PC-3 (cell line): Measurements from ENCODE around the gene UBAC2. TPM values are rescaled to one million over a fixed set of nuclear protein-coding genes. Genes with fewer than 3 reads are reported as not detected.

ENCODE experiments used
- ATAC-seq: fragments of 200-7000 bp; cut with Tn5 transposase; 2 replicates; pipeline ENCODE4 v1.9.1; 2020; ENCODE audit warnings: mild to moderate bottlenecking, moderate library complexity
- BruUV-seq: library from RNA; stranded (reverse); fragments of 400-500 nt; replicated peaks from 2 replicates; lab custom pipeline; 2021; lab: Mats Ljungman, UMichigan
- CTCF ChIA-PET: fragments of 300-600 bp; sonication (Branson Sonifier 250); formaldehyde crosslinking; loops from one replicate; lab custom pipeline; 2022; ENCODE audit warnings: antibody characterized with exemption; lab: Charles Lee
- POLR2A ChIA-PET: fragments of 300-600 bp; sonication (Branson Sonifier 250); formaldehyde crosslinking; loops from one replicate; lab custom pipeline; 2022; ENCODE audit warnings: antibody characterized with exemption; ENCODE audit not compliant: unreplicated experiment; lab: Charles Lee
- DNase-seq: peaks from one replicate; pipeline ENCODE4 v3.0.0-alpha.2; 2015
- H2AFZ ChIP-seq: fragments of 300-600 bp; sonication (generic); 2 replicates; pipeline ENCODE4 v1.6.0; 2016; ENCODE audit warnings: antibody characterized with exemption, low read length
- H3F3A ChIP-seq: fragments of 300-600 bp; sonication (generic); one replicate; pipeline ENCODE4 v1.6.0; 2017; ENCODE audit warnings: antibody characterized with exemption, low read length, control low read depth, mild to moderate bottlenecking; ENCODE audit not compliant: unreplicated experiment
- H3K27ac ChIP-seq: fragments of 300-600 bp; sonication (generic); 2 replicates; pipeline ENCODE4 v1.5.1; 2016; ENCODE audit warnings: mild to moderate bottlenecking, low read length
- H3K27me3 ChIP-seq: fragments of 300-600 bp; sonication (generic); 2 replicates; pipeline ENCODE4 v1.6.1; 2016; ENCODE audit warnings: low read length, mixed read lengths
- H3K36me3 ChIP-seq: fragments of 300-600 bp; sonication (generic); 2 replicates; pipeline ENCODE4 v1.6.1; 2016; ENCODE audit warnings: low read depth, mixed run types, low read length, mixed read lengths
- H3K4me1 ChIP-seq: fragments of 300-600 bp; sonication (generic); 2 replicates; pipeline ENCODE4 v1.5.1; 2016; ENCODE audit warnings: low read length; ENCODE audit not compliant: insufficient read depth
- H3K4me2 ChIP-seq: fragments of 300-600 bp; sonication (generic); 2 replicates; pipeline ENCODE4 v1.6.0; 2016; ENCODE audit warnings: low read length
- H3K4me3 ChIP-seq: fragments of 300-600 bp; sonication (generic); 2 replicates; pipeline ENCODE4 v1.5.1; 2016; ENCODE audit warnings: mild to moderate bottlenecking, low read length, mixed read lengths
- H3K79me2 ChIP-seq: fragments of 300-600 bp; sonication (generic); 2 replicates; pipeline ENCODE4 v1.6.1; 2017; ENCODE audit warnings: low read length, mixed read lengths
- H3K9ac ChIP-seq: fragments of 300-600 bp; sonication (generic); 2 replicates; pipeline ENCODE4 v1.6.0; 2016; ENCODE audit warnings: mild to moderate bottlenecking, low read length
- H3K9me2 ChIP-seq: fragments of 300-600 bp; sonication (generic); replicated peaks from 2 replicates; pipeline ENCODE4 v1.6.1; 2016; ENCODE audit warnings: mixed run types, low read length, mixed read lengths
- H3K9me3 ChIP-seq: fragments of 300-600 bp; sonication (generic); 2 replicates; pipeline ENCODE4 v1.6.1; 2016; ENCODE audit warnings: low read length, mixed read lengths
- H4K20me1 ChIP-seq: fragments of 300-600 bp; sonication (generic); 2 replicates; pipeline ENCODE4 v1.6.1; 2016; ENCODE audit warnings: low read length, mixed read lengths
- EZH2 ChIP-seq: fragments of 300-600 bp; sonication (generic); IDR thresholded peaks from one replicate; pipeline ENCODE4 v1.6.1; 2017; ENCODE audit warnings: antibody characterized with exemption, mild to moderate bottlenecking, low read length; ENCODE audit not compliant: unreplicated experiment
- EZH2phosphoT487 ChIP-seq: fragments of 300-600 bp; sonication (generic); IDR thresholded peaks from 2 replicates; pipeline ENCODE4 v1.6.1; 2018; ENCODE audit warnings: mild to moderate bottlenecking, antibody characterized with exemption, low read length, borderline replicate concordance
- intact Hi-C: fragments of 100-400 bp; cut with micrococcal nuclease; formaldehyde crosslinking; loops from 2 replicates; pipeline ENCODE4 v1.9.0; 2023
- total RNA-seq: library from RNA; depleted of rRNA; stranded (reverse); fragments of >200 nt; gene quantifications from 2 replicates; pipeline ENCODE4 v1.2.3, GENCODE V29; 2014
- TF ChIP-seq, protein P1 (sequence below): fragments of 300-600 bp; sonication (generic); conservative IDR thresholded peaks from 2 replicates; pipeline ENCODE4 v1.5.1; 2017; ENCODE audit warnings: antibody characterized with exemption, low read depth, mild to moderate bottlenecking, low read length

The UBAC2 gene
- total RNA-seq, 1 experiment from 2014 or later = 34.5 TPM

DNA sequence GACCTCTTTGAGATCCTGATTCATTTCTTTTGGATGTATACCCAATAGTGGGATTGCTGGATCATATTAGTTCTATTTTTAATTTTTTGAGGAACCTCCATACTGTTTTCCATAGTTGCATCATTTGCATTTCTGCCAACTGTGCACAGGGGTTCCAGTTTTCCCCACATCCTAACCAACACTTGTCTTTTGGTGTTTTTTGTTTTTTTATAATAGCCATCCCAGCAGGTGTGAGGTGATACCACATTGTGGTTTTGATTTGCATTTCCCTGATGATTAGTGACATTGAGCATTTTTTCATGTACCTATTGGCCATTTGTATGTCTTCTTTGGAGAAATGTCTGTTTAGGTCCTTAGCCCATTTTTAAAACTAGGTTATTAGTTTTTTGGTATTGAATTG is 125.4 kb downstream of the UBAC2 start:
- no peak overlapping the region for H2AFZ ChIP-seq
- BruUV-seq = no TSS peak
- DNase-seq (no peak), ATAC-seq (no peak)
- no peak overlapping the region for H3K27ac ChIP-seq
- ChIA-PET POLR2A (interaction anchor here (0.6 to 0.7 kb wide), 2 partner anchors 271 to 1153 kb away, joined by 3 to 4 read pairs; no protein-coding TSS in a partner anchor), CTCF (interaction anchor here (1.5 kb wide), 1 partner anchor 57 kb away, joined by 3 read pairs; no protein-coding TSS in a partner anchor)
- H3F3A ChIP-seq = no peaks in the 10 kb centered on the region
- H3K9me2 ChIP-seq = no peaks in the 10 kb centered on the region
- H3K27me3 ChIP-seq = no peaks in the 10 kb centered on the region
- H3K36me3 ChIP-seq = 0 out of 2 replicates have a peak, but pooled peaks cover 2% of the 10 kb centered on the region
- intact Hi-C loops = no loop called here
- H3K9me3 ChIP-seq = no peaks in the 10 kb centered on the region
- no peak for TF ChIP-seq EZH2phosphoT487
- TF ChIP-seq, protein P1, sequence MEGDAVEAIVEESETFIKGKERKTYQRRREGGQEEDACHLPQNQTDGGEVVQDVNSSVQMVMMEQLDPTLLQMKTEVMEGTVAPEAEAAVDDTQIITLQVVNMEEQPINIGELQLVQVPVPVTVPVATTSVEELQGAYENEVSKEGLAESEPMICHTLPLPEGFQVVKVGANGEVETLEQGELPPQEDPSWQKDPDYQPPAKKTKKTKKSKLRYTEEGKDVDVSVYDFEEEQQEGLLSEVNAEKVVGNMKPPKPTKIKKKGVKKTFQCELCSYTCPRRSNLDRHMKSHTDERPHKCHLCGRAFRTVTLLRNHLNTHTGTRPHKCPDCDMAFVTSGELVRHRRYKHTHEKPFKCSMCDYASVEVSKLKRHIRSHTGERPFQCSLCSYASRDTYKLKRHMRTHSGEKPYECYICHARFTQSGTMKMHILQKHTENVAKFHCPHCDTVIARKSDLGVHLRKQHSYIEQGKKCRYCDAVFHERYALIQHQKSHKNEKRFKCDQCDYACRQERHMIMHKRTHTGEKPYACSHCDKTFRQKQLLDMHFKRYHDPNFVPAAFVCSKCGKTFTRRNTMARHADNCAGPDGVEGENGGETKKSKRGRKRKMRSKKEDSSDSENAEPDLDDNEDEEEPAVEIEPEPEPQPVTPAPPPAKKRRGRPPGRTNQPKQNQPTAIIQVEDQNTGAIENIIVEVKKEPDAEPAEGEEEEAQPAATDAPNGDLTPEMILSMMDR = no peak
- TF ChIP-seq EZH2 = no peak
- H3K4me1 ChIP-seq = peaks cover 42% of the 10 kb centered on the region
- no peaks in the 10 kb centered on the region for H3K79me2 ChIP-seq
- H3K9ac ChIP-seq = no peak overlapping the region
- no peak overlapping the region for H3K4me2 ChIP-seq
- no peak overlapping the region for H3K4me3 ChIP-seq
- H4K20me1 ChIP-seq = peaks cover 1% of the 10 kb centered on the region; the same call in 1 of the 2 replicates

GRCh38 chr13:99327126-99327525 is 126.5 kb downstream of the UBAC2 start:
- Histone ChIP-seq H2AFZ (no peak overlapping the region), H3K79me2 (no peaks in the 10 kb centered on the region), H3F3A (no peaks in the 10 kb centered on the region), H3K27me3 (no peaks in the 10 kb centered on the region), H3K4me1 (peaks cover 43% of the 10 kb centered on the region), H3K36me3 (0 out of 2 replicates have a peak, but pooled peaks cover 2% of the 10 kb centered on the region), H3K27ac (no peak overlapping the region), H3K9me2 (no peaks in the 10 kb centered on the region), H3K9me3 (no peaks in the 10 kb centered on the region), H3K9ac (no peak overlapping the region), H3K4me3 (no peak overlapping the region), H4K20me1 (peaks cover 6% of the 10 kb centered on the region; the same call in 1 of the 2 replicates), H3K4me2 (no peak overlapping the region)
- DNase-seq = no peak
- BruUV-seq = no TSS peak
- ChIA-PET CTCF (no interaction called here), POLR2A (no interaction called here)
- intact Hi-C loops = no loop called here
- no peak for ATAC-seq
- TF ChIP-seq EZH2phosphoT487 (no peak), EZH2 (no peak)
- TF ChIP-seq, protein P1 = no peak

- Histone ChIP-seq H3K9ac (no peak overlapping the region), H4K20me1 (peaks cover 6% of the 10 kb centered on the region; the same call in 1 of the 2 replicates), H3K4me1 (peaks cover 43% of the 10 kb centered on the region), H2AFZ (no peak overlapping the region), H3K9me3 (no peaks in the 10 kb centered on the region), H3K9me2 (no peaks in the 10 kb centered on the region), H3K4me3 (no peak overlapping the region), H3K79me2 (no peaks in the 10 kb centered on the region), H3K27ac (no peak overlapping the region), H3K27me3 (no peaks in the 10 kb centered on the region), H3F3A (no peaks in the 10 kb centered on the region), H3K4me2 (no peak overlapping the region), H3K36me3 (0 out of 2 replicates have a peak, but pooled peaks cover 2% of the 10 kb centered on the region)
- ATAC-seq = no peak
- intact Hi-C loops = no loop called here
- TF ChIP-seq, protein P1 = no peak
- no peak for TF ChIP-seq EZH2
- TF ChIP-seq EZH2phosphoT487 = no peak
- POLR2A ChIA-PET = no interaction called here
- BruUV-seq = no TSS peak
- DNase-seq = no peak
- CTCF ChIA-PET = no interaction called here
Measured at GRCh38 chr13:99327761-99328160, 127.1 kb downstream of the UBAC2 start.
